H9 (cell line): Measurements from ENCODE around the gene ADARB2. TPM values are rescaled to one million over a fixed set of nuclear protein-coding genes. Genes with fewer than 3 reads are reported as not detected.

Experiments used
- DNase-seq: peaks from one replicate; pipeline ENCODE4 v3.0.0-alpha.2; 2017
- H2AFZ ChIP-seq: one replicate; pipeline ENCODE4 v1.6.1; 2013; ENCODE audit warnings: mild to moderate bottlenecking, low read length, control low read depth, moderate library complexity
- H2AK5ac ChIP-seq: 2 replicates; pipeline ENCODE4 v1.6.1; 2013; ENCODE audit warnings: low read length, control low read depth, mixed read lengths; ENCODE audit not compliant: insufficient read length
- H2BK120ac ChIP-seq: one replicate; pipeline ENCODE4 v1.6.1; 2013; ENCODE audit warnings: low read depth, mild to moderate bottlenecking, low read length, control low read depth, inconsistent platforms; ENCODE audit not compliant: poor library complexity, severe bottlenecking
- H2BK12ac ChIP-seq: 2 replicates; pipeline ENCODE4 v1.6.1; 2013; ENCODE audit warnings: low read length, control low read depth, mixed read lengths, low read depth; ENCODE audit not compliant: insufficient read length
- H2BK15ac ChIP-seq: 2 replicates; pipeline ENCODE4 v1.6.1; 2013; ENCODE audit warnings: low read depth, low read length, control low read depth
- H2BK20ac ChIP-seq: one replicate; pipeline ENCODE4 v1.6.1; 2013; ENCODE audit warnings: low read depth, mild to moderate bottlenecking, low read length, control low read depth, inconsistent platforms; ENCODE audit not compliant: poor library complexity, severe bottlenecking
- H2BK5ac ChIP-seq: 2 replicates; pipeline ENCODE4 v1.6.1; 2013; ENCODE audit warnings: low read length, control low read depth, mixed read lengths; ENCODE audit not compliant: insufficient read length
- H3K14ac ChIP-seq: 2 replicates; pipeline ENCODE4 v1.6.1; 2013; ENCODE audit warnings: low read length, control low read depth; ENCODE audit not compliant: insufficient read depth
- H3K18ac ChIP-seq: 2 replicates; pipeline ENCODE4 v1.6.1; 2013; ENCODE audit warnings: low read depth, mild to moderate bottlenecking, mixed read lengths, low read length, control low read depth; ENCODE audit not compliant: insufficient read length
- H3K23ac ChIP-seq: 2 replicates; pipeline ENCODE4 v1.6.1; 2013; ENCODE audit warnings: low read length, control low read depth, mixed read lengths, low read depth; ENCODE audit not compliant: insufficient read length
- H3K23me2 ChIP-seq: 2 replicates; pipeline ENCODE4 v1.6.1; 2013; ENCODE audit warnings: low read depth, mild to moderate bottlenecking, mixed read lengths, low read length, control low read depth; ENCODE audit not compliant: insufficient read length, poor library complexity, severe bottlenecking
- H3K27ac ChIP-seq: 2 replicates; pipeline ENCODE4 v1.5.1; 2013; ENCODE audit warnings: low read length, control low read depth, mixed read lengths, low read depth; ENCODE audit not compliant: insufficient read length
- H3K27me3 ChIP-seq: 2 replicates; pipeline ENCODE4 v1.6.1; 2013; ENCODE audit warnings: low read length, control low read depth, inconsistent platforms; ENCODE audit not compliant: insufficient read depth
- H3K4ac ChIP-seq: 2 replicates; pipeline ENCODE4 v1.6.1; 2013; ENCODE audit warnings: low read depth, mild to moderate bottlenecking, control low read depth, inconsistent platforms, low read length, moderate library complexity
- H3K4me1 ChIP-seq: 2 replicates; pipeline ENCODE4 v1.6.1; 2013; ENCODE audit warnings: low read length, control low read depth, inconsistent platforms; ENCODE audit not compliant: insufficient read depth
- H3K4me2 ChIP-seq: 2 replicates; pipeline ENCODE4 v1.6.1; 2013; ENCODE audit warnings: low read length, control low read depth, mixed read lengths; ENCODE audit not compliant: insufficient read length, insufficient read depth
- H3K56ac ChIP-seq: 2 replicates; pipeline ENCODE4 v1.6.1; 2013; ENCODE audit warnings: low read depth, mild to moderate bottlenecking, mixed read lengths, low read length, control low read depth; ENCODE audit not compliant: insufficient read length
- H3K79me1 ChIP-seq: 2 replicates; pipeline ENCODE4 v1.6.1; 2013; ENCODE audit warnings: low read depth, mild to moderate bottlenecking, moderate library complexity, low read length, control low read depth, inconsistent platforms; ENCODE audit not compliant: insufficient read depth, poor library complexity, severe bottlenecking
- H3K79me2 ChIP-seq: 2 replicates; pipeline ENCODE4 v1.6.1; 2013; ENCODE audit warnings: low read length, control low read depth, inconsistent platforms; ENCODE audit not compliant: insufficient read depth
- H3K9ac ChIP-seq: 2 replicates; pipeline ENCODE4 v1.6.1; 2013; ENCODE audit warnings: low read length, control low read depth, mixed read lengths; ENCODE audit not compliant: insufficient read length; ENCODE audit errors: extremely low read depth
- H3K9me3 ChIP-seq: one replicate; pipeline ENCODE4 v1.6.1; 2013; ENCODE audit warnings: low read depth, low read length, inconsistent platforms; ENCODE audit not compliant: control insufficient read depth
- H3T11ph ChIP-seq: one replicate; pipeline ENCODE4 v1.6.1; 2013; ENCODE audit warnings: mild to moderate bottlenecking, low read length, control low read depth, inconsistent platforms
- H4K20me1 ChIP-seq: one replicate; pipeline ENCODE4 v1.6.1; 2013; ENCODE audit not compliant: control insufficient read depth, insufficient read length, insufficient read depth
- H4K5ac ChIP-seq: 2 replicates; pipeline ENCODE4 v1.6.1; 2013; ENCODE audit warnings: low read depth, mild to moderate bottlenecking, mixed read lengths, low read length, control low read depth; ENCODE audit not compliant: insufficient read length
- H4K8ac ChIP-seq: replicated peaks from 2 replicates; pipeline ENCODE4 v1.6.1; 2013; ENCODE audit warnings: low read length, control low read depth, mixed read lengths, low read depth; ENCODE audit not compliant: insufficient read length
- H4K91ac ChIP-seq: 2 replicates; pipeline ENCODE4 v1.6.1; 2013; ENCODE audit warnings: low read depth, mild to moderate bottlenecking, moderate library complexity, mixed read lengths, low read length, control low read depth; ENCODE audit not compliant: insufficient read length
- H3K27ac Mint-ChIP-seq, 3 experiments: 2 replicates in 2 of 3; 3 replicates in 1 of 3; pipeline ENCODE4 v1.8.0; 2020 to 2021; ENCODE audit warnings: mixed read lengths in 3 of 3, mild to moderate bottlenecking in 1 of 3, moderate library complexity in 1 of 3
- H3K27me3 Mint-ChIP-seq: 2 replicates; pipeline ENCODE4 v1.8.0; 2021; ENCODE audit warnings: low read depth, mild to moderate bottlenecking, moderate library complexity, mixed read lengths
- H3K36me3 Mint-ChIP-seq, 3 experiments: 2 replicates in 2 of 3; 3 replicates in 1 of 3; pipeline ENCODE4 v1.8.0; 2020 to 2021; ENCODE audit warnings: low read depth in 3 of 3, mixed read lengths in 3 of 3; ENCODE audit not compliant: insufficient read depth in 1 of 3
- H3K4me1 Mint-ChIP-seq, 2 experiments: 2 replicates each; pipeline ENCODE4 v1.8.0; 2020; ENCODE audit warnings: mixed read lengths in 2 of 2
- H3K4me3 Mint-ChIP-seq, 2 experiments: 2 replicates in 1 of 2; 3 replicates in 1 of 2; pipeline ENCODE4 v1.8.0; 2020 to 2021; ENCODE audit warnings: mild to moderate bottlenecking in 2 of 2, mixed read lengths in 2 of 2, moderate library complexity in 1 of 2
- H3K9me3 Mint-ChIP-seq, 2 experiments: 2 replicates in 1 of 2; 3 replicates in 1 of 2; pipeline ENCODE4 v1.8.0; 2020; ENCODE audit warnings: mild to moderate bottlenecking in 2 of 2, mixed read lengths in 2 of 2, moderate library complexity in 1 of 2
- WGBS: extraction: QIAGEN DNeasy Blood & Tissue Kit; methylation state at CpG from one replicate; pipeline ENCODE4 v1.1.7; 2013; ENCODE audit warnings: missing lambda C conversion rate, low lambda C conversion rate, mixed read lengths; ENCODE audit not compliant: insufficient read length; ENCODE audit errors: extremely low coverage; 5-methylcytosine and 5-hydroxymethylcytosine counted together
- total RNA-seq: library from RNA; stranded (reverse); gene quantifications from 2 replicates; pipeline ENCODE4 v1.2.1, GENCODE V29; 2021
- TF ChIP-seq, protein P1 (sequence below): fragments of 200-600 bp; sonication (generic); conservative IDR thresholded peaks from 3 replicates; pipeline ENCODE4 v1.8.0; 2021; ENCODE audit warnings: antibody characterized with exemption, mild to moderate bottlenecking

ADARB2 gene
- total RNA-seq, 1 experiment from 2014 or later, result 0.87 TPM

DNA sequence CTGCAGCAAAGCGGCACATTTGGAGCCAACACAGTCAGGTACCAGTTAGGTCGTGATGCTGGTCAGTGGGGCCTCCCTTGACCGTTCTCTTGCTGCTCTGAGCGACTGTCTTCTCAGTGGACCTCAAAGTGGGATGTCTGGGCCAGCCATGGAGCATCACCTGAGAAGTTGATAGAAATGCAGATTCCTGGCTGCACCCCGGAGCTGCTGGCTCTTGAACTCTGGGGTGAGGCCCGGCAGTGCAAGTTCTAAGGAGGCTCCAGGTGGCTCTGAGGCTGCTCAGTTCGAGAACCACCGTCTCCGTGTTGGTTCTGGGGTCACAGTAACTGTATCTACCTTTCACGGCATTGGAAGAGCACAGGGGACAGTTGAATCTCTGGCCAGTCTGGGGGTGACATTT, 533.6 kb downstream of the ADARB2 start:
- no peak overlapping the region for H3T11ph ChIP-seq
- no peak overlapping the region for H3K9ac ChIP-seq
- no peak overlapping the region for H3K4me3 Mint-ChIP-seq
- H2BK12ac ChIP-seq, result no peak overlapping the region
- H3K14ac ChIP-seq, result no peak overlapping the region
- no peaks in the 10 kb centered on the region for H3K23me2 ChIP-seq
- no peaks in the 10 kb centered on the region for H3K9me3 ChIP-seq
- peaks cover 8 to 17% of the 10 kb centered on the region in 2 experiments for H3K4me1 Mint-ChIP-seq
- H3K9me3 Mint-ChIP-seq, result no peaks in the 10 kb centered on the region; a peak in 1 of 5 replicates
- H4K91ac ChIP-seq, result no peak overlapping the region
- no peak overlapping the region for H3K56ac ChIP-seq
- no peak overlapping the region for H3K27ac ChIP-seq
- no peaks in the 10 kb centered on the region; a peak in 1 of 7 replicates for H3K36me3 Mint-ChIP-seq
- no peaks in the 10 kb centered on the region for H3K79me2 ChIP-seq
- H3K4me1 ChIP-seq, result peaks cover 3% of the 10 kb centered on the region; the same call in 1 of the 2 replicates
- H2AFZ ChIP-seq, result no peak overlapping the region
- no peak overlapping the region for H2BK15ac ChIP-seq
- H2BK20ac ChIP-seq, result no peak overlapping the region
- H4K5ac ChIP-seq, result no peak overlapping the region
- no peak overlapping the region for H3K18ac ChIP-seq
- no peaks in the 10 kb centered on the region for H3K27me3 ChIP-seq
- no peak overlapping the region for H3K4me2 ChIP-seq
- H2AK5ac ChIP-seq, result no peak overlapping the region
- no peak overlapping the region; a peak in 1 of 7 replicates for H3K27ac Mint-ChIP-seq
- no peak overlapping the region for H3K4ac ChIP-seq
- no peaks in the 10 kb centered on the region; the same call in none of the 2 replicates for H3K27me3 Mint-ChIP-seq
- H4K8ac ChIP-seq, result no peak overlapping the region
- no peak overlapping the region for H2BK120ac ChIP-seq
- no peak overlapping the region for H2BK5ac ChIP-seq
- TF ChIP-seq, protein P1, sequence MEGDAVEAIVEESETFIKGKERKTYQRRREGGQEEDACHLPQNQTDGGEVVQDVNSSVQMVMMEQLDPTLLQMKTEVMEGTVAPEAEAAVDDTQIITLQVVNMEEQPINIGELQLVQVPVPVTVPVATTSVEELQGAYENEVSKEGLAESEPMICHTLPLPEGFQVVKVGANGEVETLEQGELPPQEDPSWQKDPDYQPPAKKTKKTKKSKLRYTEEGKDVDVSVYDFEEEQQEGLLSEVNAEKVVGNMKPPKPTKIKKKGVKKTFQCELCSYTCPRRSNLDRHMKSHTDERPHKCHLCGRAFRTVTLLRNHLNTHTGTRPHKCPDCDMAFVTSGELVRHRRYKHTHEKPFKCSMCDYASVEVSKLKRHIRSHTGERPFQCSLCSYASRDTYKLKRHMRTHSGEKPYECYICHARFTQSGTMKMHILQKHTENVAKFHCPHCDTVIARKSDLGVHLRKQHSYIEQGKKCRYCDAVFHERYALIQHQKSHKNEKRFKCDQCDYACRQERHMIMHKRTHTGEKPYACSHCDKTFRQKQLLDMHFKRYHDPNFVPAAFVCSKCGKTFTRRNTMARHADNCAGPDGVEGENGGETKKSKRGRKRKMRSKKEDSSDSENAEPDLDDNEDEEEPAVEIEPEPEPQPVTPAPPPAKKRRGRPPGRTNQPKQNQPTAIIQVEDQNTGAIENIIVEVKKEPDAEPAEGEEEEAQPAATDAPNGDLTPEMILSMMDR, result no peak
- DNase-seq, result no peak
- no peak overlapping the region for H3K23ac ChIP-seq
- H4K20me1 ChIP-seq, result no peaks in the 10 kb centered on the region
- no peaks in the 10 kb centered on the region for H3K79me1 ChIP-seq
- WGBS, result no CpG with 5 or more reads among the region's 10 CpGs
